WTC11 (cell line): ENCODE results near the gene RILP. TPM values are rescaled to one million over a fixed set of nuclear protein-coding genes. Genes with fewer than 3 reads are reported as not detected.
A peak's percentile ranks its signal among the peaks of the same experiment; 100 is the strongest.

Experiments
- ATAC-seq: fragments of 200-7000 bp; cut with Tn5 transposase; 2 replicates; pipeline ENCODE4 v1.10.0; 2021; ENCODE audit warnings: mild to moderate bottlenecking, moderate library complexity
- CTCF ChIA-PET: fragments of 300-600 bp; sonication (Branson Sonifier 250); formaldehyde crosslinking; loops from one replicate; lab custom pipeline; 2021; ENCODE audit warnings: antibody characterized with exemption; lab: Charles Lee
- POLR2A ChIA-PET: fragments of 350-600 bp; sonication (Branson Sonifier 250); formaldehyde crosslinking; loops from one replicate; lab custom pipeline; 2021; ENCODE audit warnings: antibody characterized with exemption; lab: Charles Lee
- DNase-seq: peaks from one replicate; pipeline ENCODE4 v3.0.0; 2021; ENCODE audit warnings: low spot score
- H3K27ac Mint-ChIP-seq: 2 replicates; pipeline ENCODE4 v1.8.0; 2021; ENCODE audit warnings: mixed read lengths
- H3K27me3 Mint-ChIP-seq: 2 replicates; pipeline ENCODE4 v1.8.0; 2021; ENCODE audit warnings: low read depth, mild to moderate bottlenecking, moderate library complexity, mixed read lengths
- H3K36me3 Mint-ChIP-seq: 2 replicates; pipeline ENCODE4 v1.8.0; 2021; ENCODE audit warnings: mixed read lengths
- H3K4me1 Mint-ChIP-seq: 2 replicates; pipeline ENCODE4 v1.8.0; 2022; ENCODE audit warnings: mixed read lengths
- H3K4me3 Mint-ChIP-seq: 2 replicates; pipeline ENCODE4 v1.8.0; 2021; ENCODE audit warnings: mild to moderate bottlenecking, moderate library complexity, mixed read lengths
- H3K9me3 Mint-ChIP-seq: 2 replicates; pipeline ENCODE4 v1.8.0; 2021; ENCODE audit warnings: mixed read lengths
- AR ChIP-seq: fragments of 250-450 bp; sonication (Bioruptor Pico); IDR thresholded peaks from 2 replicates; pipeline ENCODE4 v1.9.0; 2021; ENCODE audit warnings: mild to moderate bottlenecking
- ATF3 ChIP-seq: sonication (generic); formaldehyde crosslinking; conservative IDR thresholded peaks from 2 replicates; pipeline ENCODE4 v1.8.1; 2022; ENCODE audit warnings: mild to moderate bottlenecking, missing genetic modification reagents
- ATF6 ChIP-seq: sonication (generic); formaldehyde crosslinking; IDR thresholded peaks from 2 replicates; pipeline ENCODE4 v1.8.1; 2023; ENCODE audit warnings: mild to moderate bottlenecking, missing genetic modification reagents
- CBFB ChIP-seq: sonication (generic); formaldehyde crosslinking; IDR thresholded peaks from 2 replicates; pipeline ENCODE4 v1.8.1; 2022; ENCODE audit warnings: mild to moderate bottlenecking, low read depth, missing genetic modification reagents
- CTCF ChIP-seq: fragments of 200-600 bp; IDR thresholded peaks from 2 replicates; pipeline ENCODE4 v1.8.0; 2022; ENCODE audit warnings: antibody characterized with exemption
- E2F4 ChIP-seq: sonication (generic); formaldehyde crosslinking; IDR thresholded peaks from 2 replicates; pipeline ENCODE4 v1.8.1; 2022; ENCODE audit warnings: low read depth, mild to moderate bottlenecking, moderate library complexity, missing genetic modification reagents, borderline replicate concordance
- ELF4 ChIP-seq: sonication (generic); formaldehyde crosslinking; IDR thresholded peaks from 2 replicates; pipeline ENCODE4 v1.8.1; 2022; ENCODE audit warnings: low read depth, mild to moderate bottlenecking, moderate library complexity, missing genetic modification reagents
- FOXK1 ChIP-seq: sonication (generic); formaldehyde crosslinking; IDR thresholded peaks from 2 replicates; pipeline ENCODE4 v1.8.0; 2022; ENCODE audit warnings: mild to moderate bottlenecking, moderate library complexity, missing genetic modification reagents
- FOXP1 ChIP-seq: sonication (generic); formaldehyde crosslinking; IDR thresholded peaks from 2 replicates; pipeline ENCODE4 v1.8.0; 2022; ENCODE audit warnings: missing genetic modification reagents, mild to moderate bottlenecking, moderate library complexity, borderline replicate concordance
- GABPB1 ChIP-seq: sonication (generic); formaldehyde crosslinking; IDR thresholded peaks from 2 replicates; pipeline ENCODE4 v1.8.1; 2023; ENCODE audit warnings: mild to moderate bottlenecking, missing genetic modification reagents
- IRF1 ChIP-seq: sonication (generic); formaldehyde crosslinking; IDR thresholded peaks from 2 replicates; pipeline ENCODE4 v1.8.0; 2023; ENCODE audit warnings: missing genetic modification reagents
- KAT7 ChIP-seq: sonication (generic); formaldehyde crosslinking; IDR thresholded peaks from 2 replicates; pipeline ENCODE4 v1.8.1; 2023; ENCODE audit warnings: missing genetic modification reagents, mild to moderate bottlenecking, borderline replicate concordance
- MXD4 ChIP-seq: fragments of 250-450 bp; sonication (Bioruptor Pico); IDR thresholded peaks from 2 replicates; pipeline ENCODE4 v1.8.0; 2021; ENCODE audit warnings: mild to moderate bottlenecking, moderate library complexity, borderline replicate concordance
- NFATC4 ChIP-seq: fragments of 250-450 bp; sonication (Bioruptor Pico); IDR thresholded peaks from 2 replicates; pipeline ENCODE4 v1.9.0; 2021; ENCODE audit warnings: mild to moderate bottlenecking
- RELA ChIP-seq: sonication (generic); formaldehyde crosslinking; IDR thresholded peaks from 2 replicates; pipeline ENCODE4 v1.8.1; 2022; ENCODE audit warnings: missing genetic modification reagents, mild to moderate bottlenecking, borderline replicate concordance
- SMAD3 ChIP-seq: sonication (generic); formaldehyde crosslinking; IDR thresholded peaks from 2 replicates; pipeline ENCODE4 v1.8.0; 2022; ENCODE audit warnings: missing genetic modification reagents, mild to moderate bottlenecking, borderline replicate concordance
- SP1 ChIP-seq: sonication (generic); formaldehyde crosslinking; conservative IDR thresholded peaks from 2 replicates; pipeline ENCODE4 v1.8.1; 2022; ENCODE audit warnings: missing genetic modification reagents
- TCF7 ChIP-seq: sonication (generic); formaldehyde crosslinking; IDR thresholded peaks from 2 replicates; pipeline ENCODE4 v1.8.0; 2022; ENCODE audit warnings: mild to moderate bottlenecking, low read depth, missing genetic modification reagents, moderate library complexity
- ZBTB43 ChIP-seq: sonication (generic); formaldehyde crosslinking; IDR thresholded peaks from 2 replicates; pipeline ENCODE4 v1.8.1; 2023; ENCODE audit warnings: mild to moderate bottlenecking, missing genetic modification reagents
- ZNF138 ChIP-seq: sonication (generic); formaldehyde crosslinking; conservative IDR thresholded peaks from 2 replicates; pipeline ENCODE4 v1.8.1; 2022; ENCODE audit warnings: mild to moderate bottlenecking, moderate library complexity, missing genetic modification reagents
- ZNF263 ChIP-seq: sonication (generic); formaldehyde crosslinking; IDR thresholded peaks from 2 replicates; pipeline ENCODE4 v1.8.1; 2022; ENCODE audit warnings: low read depth, mild to moderate bottlenecking, moderate library complexity, missing genetic modification reagents
- total RNA-seq: library from RNA; stranded (reverse); gene quantifications from 3 replicates; pipeline ENCODE4 v1.2.3, GENCODE V29; 2021

RILP gene
- total RNA-seq, 1 experiment from 2014 or later = 11.7 TPM

- H3K4me3 Mint-ChIP-seq = peak overlapping the region; percentile 64
- TF ChIP-seq FOXK1 (CRISPR knock-in tag) = no peak
- TF ChIP-seq NFATC4 (CRISPR knock-in tag) = no peak
- TF ChIP-seq TCF7 = no peak
- no peak for TF ChIP-seq FOXP1 (CRISPR knock-in tag)
- no peak for TF ChIP-seq CBFB (CRISPR knock-in tag)
- peak; percentile 44; the same call in 1 of the 2 replicates for TF ChIP-seq CTCF
- TF ChIP-seq SP1 (CRISPR knock-in tag) = no peak; the same call in 1 of the 2 replicates
- TF ChIP-seq ELF4 (CRISPR knock-in tag) = no peak
- no peak for TF ChIP-seq ZNF138 (CRISPR knock-in tag)
- peak; percentile 46; the same call in 1 of the 2 replicates for TF ChIP-seq MXD4 (CRISPR knock-in tag)
- no peak for TF ChIP-seq ATF6
- no peak for TF ChIP-seq ATF3
- 0 out of 2 replicates have a peak, but pooled peaks have one; percentile 34 for TF ChIP-seq KAT7 (CRISPR knock-in tag)
- peak; percentile 82; the same call in 1 of the 2 replicates for TF ChIP-seq RELA (CRISPR knock-in tag)
- no peak for TF ChIP-seq IRF1
- TF ChIP-seq GABPB1 (CRISPR knock-in tag) = 0 out of 2 replicates have a peak, but pooled peaks have one; percentile 15
- TF ChIP-seq, all 79 proteins: peak for 5
- POLR2A ChIA-PET = interaction anchor here (0.7 to 3.1 kb wide), 5 partner anchors 19 to 152 kb away, joined by 3 to 12 read pairs (median 3); partner anchors contain the start of gene RILP
- Mint-ChIP-seq H3K27ac (no peak overlapping the region), H3K27me3 (peaks cover 19% of the 10 kb centered on the region), H3K9me3 (no peaks in the 10 kb centered on the region), H3K36me3 (no peaks in the 10 kb centered on the region), H3K4me1 (peaks cover 25% of the 10 kb centered on the region)
- peak; percentile 85 for DNase-seq
- CTCF ChIA-PET = interaction anchor here (0.5 to 8.7 kb wide), 39 partner anchors 8 to 674 kb away, joined by 3 to 240 read pairs (median 4); partner anchors contain the start of genes INPP5K, MYO1C, PITPNA and RILP
- peak; percentile 17 for ATAC-seq
These were observed 20.0 kb downstream of the RILP start for GRCh38 chr17:1629504-1630310.

- H3K27ac Mint-ChIP-seq = peak overlapping the region; percentile 97
- no peaks in the 10 kb centered on the region for H3K9me3 Mint-ChIP-seq
- POLR2A ChIA-PET = interaction anchor here (0.7 to 3.1 kb wide), 5 partner anchors 20 to 152 kb away, joined by 3 to 12 read pairs (median 3); partner anchors contain the start of gene RILP
- H3K27me3 Mint-ChIP-seq = peaks cover 19% of the 10 kb centered on the region
- peak; percentile 97 for DNase-seq
- H3K4me3 Mint-ChIP-seq = peak overlapping the region; percentile 87
- peaks cover 25% of the 10 kb centered on the region for H3K4me1 Mint-ChIP-seq
- no peaks in the 10 kb centered on the region for H3K36me3 Mint-ChIP-seq
- CTCF ChIA-PET = interaction anchor here (0.7 to 8.7 kb wide), 21 partner anchors 8 to 674 kb away, joined by 3 to 240 read pairs (median 6); partner anchors contain the start of genes INPP5K, MYO1C, RILP and SCARF1
- peak; percentile 67 for ATAC-seq
- TF ChIP-seq ZBTB43 (CRISPR knock-in tag) = 0 out of 2 replicates have a peak, but pooled peaks have one; percentile 32
- TF ChIP-seq AR = no peak
- peak; percentile 19; the same call in 1 of the 2 replicates for TF ChIP-seq E2F4 (CRISPR knock-in tag)
- TF ChIP-seq SP1 (CRISPR knock-in tag) = peak; percentile 27; the same call in 1 of the 2 replicates
- no peak for TF ChIP-seq SMAD3 (CRISPR knock-in tag)
- peak; percentile 33; the same call in 1 of the 2 replicates for TF ChIP-seq ZNF263
These were observed 20.7 kb downstream of the RILP start for GRCh38 chr17:1628856-1629503.
